MM.1S (cell line): ENCODE measurements around the gene TFCP2L1.

ENCODE experiments used
- DNase-seq: peaks from one replicate; pipeline ENCODE4 v3.0.0-alpha.2; 2015
- H2AFZ ChIP-seq: fragments of 300-600 bp; sonication (generic); 2 replicates; pipeline ENCODE4 v1.6.0; 2016; ENCODE audit warnings: antibody characterized with exemption, low read length
- H3F3A ChIP-seq: fragments of 300-600 bp; sonication (generic); 2 replicates; pipeline ENCODE4 v1.6.1; 2016; ENCODE audit warnings: mild to moderate bottlenecking, antibody characterized with exemption, low read length, moderate library complexity, mixed read lengths; ENCODE audit not compliant: insufficient read depth
- H3K27ac ChIP-seq: fragments of 300-600 bp; sonication (generic); 2 replicates; pipeline ENCODE4 v1.5.1; 2016; ENCODE audit warnings: mild to moderate bottlenecking, low read length
- H3K27me3 ChIP-seq: fragments of 300-600 bp; sonication (generic); replicated peaks from 2 replicates; pipeline ENCODE4 v1.6.0; 2016; ENCODE audit warnings: low read length; ENCODE audit not compliant: insufficient read depth
- H3K36me3 ChIP-seq: fragments of 300-600 bp; sonication (generic); replicated peaks from 2 replicates; pipeline ENCODE4 v1.6.1; 2016; ENCODE audit warnings: mild to moderate bottlenecking, low read length, mixed read lengths; ENCODE audit not compliant: insufficient read depth
- H3K4me1 ChIP-seq: fragments of 300-600 bp; sonication (generic); 2 replicates; pipeline ENCODE4 v1.6.1; 2016; ENCODE audit warnings: low read length, mixed read lengths
- H3K4me2 ChIP-seq: fragments of 300-600 bp; sonication (generic); 2 replicates; pipeline ENCODE4 v1.6.0; 2016; ENCODE audit warnings: low read depth, low read length
- H3K4me3 ChIP-seq: fragments of 300-600 bp; sonication (generic); 2 replicates; pipeline ENCODE4 v1.5.1; 2016; ENCODE audit warnings: low read length, mixed read lengths
- H3K79me2 ChIP-seq: fragments of 300-600 bp; sonication (generic); 2 replicates; pipeline ENCODE4 v1.6.1; 2016; ENCODE audit warnings: mixed run types, low read length, mixed read lengths
- H3K9ac ChIP-seq: fragments of 300-600 bp; sonication (generic); 2 replicates; pipeline ENCODE4 v1.6.1; 2016; ENCODE audit warnings: low read length, mixed read lengths
- H3K9me2 ChIP-seq: fragments of 300-600 bp; sonication (generic); replicated peaks from 2 replicates; pipeline ENCODE4 v1.6.1; 2016; ENCODE audit warnings: mild to moderate bottlenecking, low read length, mixed read lengths; ENCODE audit not compliant: insufficient read depth
- H3K9me3 ChIP-seq: fragments of 300-600 bp; sonication (generic); replicated peaks from 2 replicates; pipeline ENCODE4 v1.6.1; 2016; ENCODE audit warnings: mild to moderate bottlenecking, low read length, mixed read lengths; ENCODE audit not compliant: insufficient read depth
- H4K20me1 ChIP-seq: fragments of 300-600 bp; sonication (generic); 2 replicates; pipeline ENCODE4 v1.6.1; 2016; ENCODE audit warnings: mild to moderate bottlenecking, low read length, moderate library complexity, mixed read lengths; ENCODE audit not compliant: insufficient read depth
- EZH2 ChIP-seq: fragments of 300-600 bp; sonication (generic); optimal IDR thresholded peaks from 2 replicates; pipeline ENCODE3; 2017; ENCODE audit warnings: low read depth, mild to moderate bottlenecking, antibody characterized with exemption, low read length, mixed read lengths
- EZH2phosphoT487 ChIP-seq: fragments of 300-600 bp; sonication (generic); IDR thresholded peaks from 2 replicates; pipeline ENCODE4 v1.6.1; 2018; ENCODE audit warnings: antibody characterized with exemption, low read length
- TF ChIP-seq, protein P1 (sequence below): fragments of 300-600 bp; sonication (generic); IDR thresholded peaks from 2 replicates; pipeline ENCODE4 v1.5.1; 2016; ENCODE audit warnings: antibody characterized with exemption, low read length, mixed read lengths

Gene TFCP2L1

DNA sequence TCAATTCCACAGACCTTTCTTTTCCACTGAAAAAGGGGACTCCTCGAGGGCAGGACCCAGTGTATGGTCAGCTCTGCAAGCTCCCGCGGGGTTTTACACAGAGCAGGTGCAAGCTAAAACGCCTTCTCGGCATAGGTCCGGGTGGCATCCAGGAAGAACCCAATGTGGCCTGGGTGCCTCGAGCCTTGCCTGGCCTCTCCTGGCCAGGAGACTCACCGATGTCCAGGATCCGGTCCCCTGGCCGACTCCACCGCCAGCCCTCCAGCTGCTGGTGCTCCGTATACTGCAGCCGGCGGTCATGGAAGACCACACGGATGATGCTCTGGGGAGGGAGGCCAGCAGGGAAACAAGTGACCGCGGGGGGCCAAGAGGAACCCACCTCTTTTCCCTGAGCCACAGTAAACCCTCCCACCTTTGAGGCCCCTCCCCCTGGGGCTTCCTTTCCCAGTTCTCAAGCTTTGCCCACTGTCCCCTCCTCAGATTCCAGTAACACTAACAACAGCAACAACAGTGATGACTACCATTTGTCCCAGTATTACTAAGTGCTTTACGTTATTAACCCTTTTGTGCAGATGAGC, 36.1 kb downstream of the TFCP2L1 start:
- Histone ChIP-seq H3K79me2 (no peaks in the 10 kb centered on the region), H3K9me3 (no peaks in the 10 kb centered on the region), H3K27ac (no peak overlapping the region), H3F3A (no peaks in the 10 kb centered on the region), H3K4me3 (no peak overlapping the region), H3K9me2 (no peaks in the 10 kb centered on the region), H4K20me1 (no peaks in the 10 kb centered on the region), H2AFZ (no peak overlapping the region), H3K4me1 (no peaks in the 10 kb centered on the region), H3K27me3 (no peaks in the 10 kb centered on the region), H3K4me2 (no peak overlapping the region), H3K9ac (no peak overlapping the region), H3K36me3 (no peaks in the 10 kb centered on the region)
- DNase-seq: no peak
- TF ChIP-seq, protein P1, sequence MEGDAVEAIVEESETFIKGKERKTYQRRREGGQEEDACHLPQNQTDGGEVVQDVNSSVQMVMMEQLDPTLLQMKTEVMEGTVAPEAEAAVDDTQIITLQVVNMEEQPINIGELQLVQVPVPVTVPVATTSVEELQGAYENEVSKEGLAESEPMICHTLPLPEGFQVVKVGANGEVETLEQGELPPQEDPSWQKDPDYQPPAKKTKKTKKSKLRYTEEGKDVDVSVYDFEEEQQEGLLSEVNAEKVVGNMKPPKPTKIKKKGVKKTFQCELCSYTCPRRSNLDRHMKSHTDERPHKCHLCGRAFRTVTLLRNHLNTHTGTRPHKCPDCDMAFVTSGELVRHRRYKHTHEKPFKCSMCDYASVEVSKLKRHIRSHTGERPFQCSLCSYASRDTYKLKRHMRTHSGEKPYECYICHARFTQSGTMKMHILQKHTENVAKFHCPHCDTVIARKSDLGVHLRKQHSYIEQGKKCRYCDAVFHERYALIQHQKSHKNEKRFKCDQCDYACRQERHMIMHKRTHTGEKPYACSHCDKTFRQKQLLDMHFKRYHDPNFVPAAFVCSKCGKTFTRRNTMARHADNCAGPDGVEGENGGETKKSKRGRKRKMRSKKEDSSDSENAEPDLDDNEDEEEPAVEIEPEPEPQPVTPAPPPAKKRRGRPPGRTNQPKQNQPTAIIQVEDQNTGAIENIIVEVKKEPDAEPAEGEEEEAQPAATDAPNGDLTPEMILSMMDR: no peak
- no peak for TF ChIP-seq EZH2

DNA sequence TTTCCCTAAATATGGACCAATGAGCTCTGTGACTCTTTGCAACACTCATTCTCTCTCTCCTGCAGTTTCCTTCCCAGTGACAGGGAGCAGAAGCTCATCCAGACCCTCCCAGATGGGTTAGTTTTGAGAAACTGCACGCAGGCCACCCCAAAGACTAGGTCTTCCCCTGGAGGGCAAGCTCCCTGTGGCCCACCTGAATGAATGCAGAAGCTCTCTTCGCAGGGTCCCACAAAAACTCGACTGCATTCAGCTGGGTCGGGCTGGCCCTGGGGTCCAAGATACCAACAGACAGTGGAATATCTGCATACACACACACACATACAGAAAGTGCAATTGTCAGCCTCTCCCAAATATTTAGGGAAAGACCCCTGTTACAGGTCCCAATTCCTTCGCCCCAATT, 37.0 kb downstream of the TFCP2L1 start:
- DNase-seq: no peak
- no peak overlapping the region for H3K9ac ChIP-seq
- no peak for TF ChIP-seq EZH2
- TF ChIP-seq, protein P1: no peak
- TF ChIP-seq EZH2phosphoT487: no peak
- H4K20me1 ChIP-seq: no peaks in the 10 kb centered on the region
- H3K27ac ChIP-seq: no peak overlapping the region
- H3K4me3 ChIP-seq: no peak overlapping the region
- H3K79me2 ChIP-seq: no peaks in the 10 kb centered on the region
- H3K9me3 ChIP-seq: no peaks in the 10 kb centered on the region
- H2AFZ ChIP-seq: no peak overlapping the region
- H3K9me2 ChIP-seq: no peaks in the 10 kb centered on the region
- no peaks in the 10 kb centered on the region for H3K4me1 ChIP-seq
- no peaks in the 10 kb centered on the region for H3K36me3 ChIP-seq
- no peak overlapping the region for H3K4me2 ChIP-seq
- H3K27me3 ChIP-seq: no peaks in the 10 kb centered on the region
- H3F3A ChIP-seq: no peaks in the 10 kb centered on the region

DNA sequence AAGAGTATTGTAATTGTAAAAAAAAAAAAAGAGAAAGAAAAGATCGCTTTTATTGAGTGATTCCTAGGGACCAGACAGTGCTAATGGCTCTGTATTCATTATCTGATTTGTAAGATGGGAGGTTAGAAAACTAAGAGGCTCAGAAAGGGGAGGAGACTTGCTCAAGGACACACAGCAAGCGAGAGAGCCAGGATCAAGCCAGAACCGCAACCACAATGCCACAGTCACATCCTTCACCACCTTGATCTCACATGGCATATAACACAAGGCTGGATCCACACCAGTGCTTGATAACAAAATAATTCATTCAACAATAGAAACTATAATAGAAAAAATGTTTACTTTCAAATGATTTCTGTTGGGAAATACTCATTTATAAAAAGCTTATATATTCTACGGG, 37.5 kb downstream of the TFCP2L1 start:
- Histone ChIP-seq H3K9me2 (no peaks in the 10 kb centered on the region), H3K27ac (no peak overlapping the region), H3K4me3 (no peak overlapping the region), H4K20me1 (no peaks in the 10 kb centered on the region), H3K27me3 (no peaks in the 10 kb centered on the region), H3K36me3 (no peaks in the 10 kb centered on the region), H3K9me3 (no peaks in the 10 kb centered on the region), H3K4me2 (no peak overlapping the region), H3K4me1 (no peaks in the 10 kb centered on the region), H2AFZ (no peak overlapping the region), H3K9ac (no peak overlapping the region), H3K79me2 (no peaks in the 10 kb centered on the region), H3F3A (no peaks in the 10 kb centered on the region)
- no peak for DNase-seq
- TF ChIP-seq EZH2phosphoT487 (no peak), EZH2 (no peak)
- TF ChIP-seq, protein P1: no peak
